HepG2 (cell line): ENCODE results near the gene GNRH2. TPM values are rescaled to one million over a fixed set of nuclear protein-coding genes. Genes with fewer than 3 reads are reported as not detected.

ENCODE experiments used
- ATAC-seq: fragments of 200-7000 bp; cut with Tn5 transposase; 3 replicates; pipeline ENCODE4 v1.9.1; 2020; ENCODE audit warnings: mild to moderate bottlenecking, moderate library complexity
- BruUV-seq: library from RNA; stranded (reverse); fragments of 400-500 nt; replicated peaks from 2 replicates; lab custom pipeline; 2021; lab: Mats Ljungman, UMichigan
- CTCF ChIA-PET: fragments of 300-600 bp; formaldehyde crosslinking; extraction: SDS; loops from one replicate; lab custom pipeline; 2021; ENCODE audit warnings: low total read pairs, inconsistent platforms, low intra/inter-chr PET ratio; lab: Yijun Ruan, JAX
- POLR2A ChIA-PET: fragments of 350-600 bp; sonication (Branson Sonifier 250); formaldehyde crosslinking; loops from one replicate; lab custom pipeline; 2020; ENCODE audit warnings: antibody characterized with exemption, inconsistent platforms; lab: Yijun Ruan, JAX
- DNase-seq: peaks from one replicate; pipeline ENCODE4 v3.0.0-alpha.2; 2015; ENCODE audit warnings: low spot score
- FAIRE-seq: peaks from 3 replicates; lab custom pipeline; 2011; peaks lifted over from hg19 to GRCh38; lab: Jason Lieb, UNC
- H2AFZ ChIP-seq: one replicate; pipeline ENCODE4 v1.6.1; 2011; ENCODE audit warnings: low read length, inconsistent platforms
- H3K27ac ChIP-seq: fragments of 300-600 bp; 3 replicates; pipeline ENCODE4 v1.8.0; 2011; ENCODE audit warnings: mixed run types, mild to moderate bottlenecking, mixed read lengths, low read length, inconsistent platforms; ENCODE audit not compliant: insufficient read depth; ENCODE audit errors: extremely low read length
- H3K27me3 ChIP-seq, 2 experiments: fragments of 200-600 bp in 1 of 2; 2 replicates in 1 of 2; 3 replicates in 1 of 2; pipeline versions ENCODE4 v1.6.0 to v1.8.0; 2011; ENCODE audit warnings: low read length in 2 of 2, mild to moderate bottlenecking in 2 of 2, moderate library complexity in 2 of 2, inconsistent platforms in 1 of 2; ENCODE audit not compliant: insufficient read depth in 2 of 2, control insufficient read depth in 1 of 2
- H3K36me3 ChIP-seq, 2 experiments: fragments of 200-600 bp in 1 of 2; replicated peaks in 1 of 2; 2 replicates in 1 of 2; 3 replicates in 1 of 2; pipeline versions ENCODE4 v1.5.1 to v1.8.0; 2011; ENCODE audit warnings: low read length in 2 of 2, inconsistent platforms in 1 of 2; ENCODE audit not compliant: insufficient read depth in 2 of 2, control insufficient read depth in 1 of 2
- H3K4me1 ChIP-seq: 2 replicates; pipeline ENCODE4 v1.5.1; 2012; ENCODE audit warnings: low read length, inconsistent platforms; ENCODE audit not compliant: insufficient read depth
- H3K4me2 ChIP-seq: 2 replicates; pipeline ENCODE4 v1.6.0; 2011; ENCODE audit warnings: low read depth, low read length, inconsistent platforms
- H3K4me3 ChIP-seq, 3 experiments: fragments of 200-600 bp in 1 of 3; sonication (generic), shearing (Covaris generic) in 1 of 3; replicated peaks in 1 of 3; 2 replicates each; pipeline ENCODE4 v1.5.1; 2011 to 2016; ENCODE audit warnings: low read length in 3 of 3, inconsistent platforms in 2 of 3, low read depth in 2 of 3, mild to moderate bottlenecking in 2 of 3, control low read depth in 1 of 3, mixed read lengths in 1 of 3; ENCODE audit not compliant: insufficient read depth in 1 of 3
- H3K79me2 ChIP-seq: one replicate; pipeline ENCODE4 v1.6.1; 2011; ENCODE audit warnings: low read length, inconsistent platforms; ENCODE audit not compliant: insufficient read depth
- H3K9ac ChIP-seq: 2 replicates; pipeline ENCODE4 v1.6.0; 2011; ENCODE audit warnings: mild to moderate bottlenecking, low read depth, low read length, inconsistent platforms; ENCODE audit not compliant: insufficient read depth
- H3K9me3 ChIP-seq: 2 replicates; pipeline ENCODE4 v1.5.1; 2012; ENCODE audit warnings: mild to moderate bottlenecking, low read length
- H4K20me1 ChIP-seq: 2 replicates; pipeline ENCODE4 v1.6.0; 2011; ENCODE audit warnings: inconsistent platforms, mild to moderate bottlenecking, low read length, moderate library complexity; ENCODE audit not compliant: insufficient read depth
- EEA1 ChIP-seq: sonication (generic); formaldehyde crosslinking; IDR thresholded peaks from 2 replicates; pipeline ENCODE4 v1.5.1; 2020; ENCODE audit warnings: mild to moderate bottlenecking, missing genetic modification reagents, borderline replicate concordance
- FOXA3 ChIP-seq: IDR thresholded peaks from 2 replicates; pipeline ENCODE4 v1.6.1; 2016; ENCODE audit warnings: missing genetic modification reagents, missing compliant biosample characterization
- FOXP1 ChIP-seq, 2 experiments: fragments of 450-650 bp in 1 of 2; IDR thresholded peaks; 2 replicates each; pipeline ENCODE4 v1.6.1; 2017 to 2018; ENCODE audit warnings: antibody characterized with exemption in 1 of 2
- GATAD2A ChIP-seq: IDR thresholded peaks from 2 replicates; pipeline ENCODE4 v1.6.1; 2016
- HDAC1 ChIP-seq: sonication (generic); formaldehyde crosslinking; IDR thresholded peaks from 2 replicates; pipeline ENCODE4 v1.5.1; 2020; ENCODE audit warnings: mild to moderate bottlenecking, missing genetic modification reagents
- HDAC2 ChIP-seq: sonication (generic); formaldehyde crosslinking; IDR thresholded peaks from 2 replicates; pipeline ENCODE4 v1.4.0; 2020; ENCODE audit warnings: missing genetic modification reagents
- HNF4A ChIP-seq: sonication (generic); formaldehyde crosslinking; IDR thresholded peaks from 2 replicates; pipeline ENCODE4 v1.4.0; 2020; ENCODE audit warnings: missing genetic modification reagents
- HOXA3 ChIP-seq: sonication (generic); formaldehyde crosslinking; IDR thresholded peaks from 2 replicates; pipeline ENCODE4 v1.5.0; 2020; ENCODE audit warnings: missing genetic modification reagents
- RARA ChIP-seq: IDR thresholded peaks from 2 replicates; pipeline ENCODE4 v1.6.1; 2016; ENCODE audit warnings: missing genetic modification reagents, missing compliant biosample characterization
- SOX13 ChIP-seq, 3 experiments: fragments of 450-650 bp in 1 of 3; sonication (generic) in 1 of 3; formaldehyde crosslinking in 1 of 3; IDR thresholded peaks in 2 of 3; conservative IDR thresholded peaks in 1 of 3; 2 replicates each; pipeline versions ENCODE4 v1.5.0 to v1.6.1; 2016 to 2020; ENCODE audit warnings: antibody characterized with exemption in 1 of 3, mild to moderate bottlenecking in 1 of 3, missing compliant biosample characterization in 1 of 3, missing genetic modification reagents in 1 of 3, moderate library complexity in 1 of 3
- SP5 ChIP-seq: IDR thresholded peaks from 2 replicates; pipeline ENCODE4 v1.6.1; 2016; ENCODE audit warnings: low read depth, borderline replicate concordance
- TBX2 ChIP-seq: sonication (generic); formaldehyde crosslinking; IDR thresholded peaks from 2 replicates; pipeline ENCODE4 v1.5.0; 2020; ENCODE audit warnings: missing genetic modification reagents, mild to moderate bottlenecking, borderline replicate concordance
- ZNF121 ChIP-seq: sonication (generic); formaldehyde crosslinking; IDR thresholded peaks from 2 replicates; pipeline ENCODE4 v1.5.0; 2020; ENCODE audit warnings: mild to moderate bottlenecking, missing genetic modification reagents
- ZNF775 ChIP-seq: sonication (generic); formaldehyde crosslinking; IDR thresholded peaks from 2 replicates; pipeline ENCODE4 v1.4.0; 2020; ENCODE audit warnings: missing genetic modification reagents, mild to moderate bottlenecking, moderate library complexity, borderline replicate concordance
- WGBS: methylation state at CpG from one replicate; pipeline ENCODE4 v1.1.6; 2017; ENCODE audit warnings: low lambda C conversion rate; 5-methylcytosine and 5-hydroxymethylcytosine counted together
- in situ Hi-C: cut with HindIII; loops from 2 replicates; pipeline ENCODE4 v1.10.0; 2017; ENCODE audit warnings: low pct_unique_long_range_greater_than_20kb; ENCODE audit not compliant: extremely low pct_ligation_motif_present
- intact Hi-C: fragments of 100-400 bp; cut with micrococcal nuclease; formaldehyde crosslinking; loops from one replicate; pipeline ENCODE4 v1.10.0; 2022; ENCODE audit not compliant: unreplicated experiment
- polyA plus RNA-seq, 8 experiments: library from polyadenylated mRNA; depleted of rRNA in 3 of 8; stranded (reverse) in 7 of 8; unstranded in 1 of 8; fragments of >200 nt; fragmentation: Illumina TruSeq in 4 of 8; extraction: Trizol in 4 of 8; gene quantifications; 2 replicates each; pipeline versions ENCODE4 v1.2.1 to v1.2.3, GENCODE V29; 2011 to 2016; ENCODE audit warnings: low read depth in 4 of 8, missing spikeins in 1 of 8, mixed read lengths in 1 of 8; ENCODE audit not compliant: insufficient read depth in 1 of 8
- total RNA-seq, 5 experiments: library from RNA; depleted of rRNA; stranded (reverse); fragments of >200 nt; fragmentation: Illumina TruSeq; extraction: Trizol; gene quantifications; 2 replicates each; pipeline ENCODE4 v1.2.3, GENCODE V29; 2016; ENCODE audit warnings: low read depth in 1 of 5
- TF ChIP-seq, protein P1 (sequence below): IDR thresholded peaks from 2 replicates; pipeline ENCODE4 v1.6.1; 2016; ENCODE audit warnings: low read depth
- TF ChIP-seq, protein P2 (sequence below): IDR thresholded peaks from 2 replicates; pipeline ENCODE4 v1.4.0; 2020; ENCODE audit warnings: mild to moderate bottlenecking, missing genetic modification reagents
- TF ChIP-seq, protein P3 (sequence below): IDR thresholded peaks from 2 replicates; pipeline ENCODE4 v1.6.1; 2018; ENCODE audit warnings: missing genetic modification reagents, mild to moderate bottlenecking, missing compliant biosample characterization
- TF ChIP-seq, protein P4 (sequence below): IDR thresholded peaks from 2 replicates; pipeline ENCODE4 v1.6.1; 2016; ENCODE audit warnings: missing genetic modification reagents, missing compliant biosample characterization

The GNRH2 gene
- total and polyA plus RNA-seq, 2 of the 13 experiments (the other 11 are each of a cell fraction or from before 2014, with no cell fraction given): 0.28 TPM; not detected in 1

DNA sequence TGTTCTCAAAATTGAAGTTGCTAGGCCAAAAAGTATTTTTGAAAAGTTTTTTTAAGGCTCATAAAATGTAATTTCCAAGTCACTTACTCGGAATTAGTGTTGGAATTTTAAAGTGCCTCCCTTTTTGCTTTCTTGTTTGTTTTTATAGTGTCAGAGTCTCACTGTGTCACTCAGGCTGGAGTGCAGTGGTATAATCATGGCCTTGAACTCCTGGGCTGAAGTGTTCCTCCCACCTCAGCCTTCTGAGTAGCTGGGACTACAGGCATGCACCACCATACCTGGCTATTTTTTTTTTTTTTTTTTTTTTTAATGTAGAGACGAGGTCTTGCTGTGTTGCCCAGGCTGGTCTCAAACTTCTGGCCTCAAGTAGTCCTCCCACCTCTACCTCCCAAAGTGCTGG lies 40.0 kb upstream of the GNRH2 start:
- in situ Hi-C loops: no loop called here
- 17% methylated on average over 2 of the region's 2 CpGs for WGBS
- peak; percentile 76 for TF ChIP-seq SP5 (CRISPR knock-in tag)
- 0 out of 2 replicates have a peak, but pooled peaks have one; percentile 27 for TF ChIP-seq HDAC2 (CRISPR knock-in tag)
- TF ChIP-seq EEA1 (CRISPR knock-in tag): no peak
- no peak for TF ChIP-seq SOX13 (IDR thresholded peaks at IDR 0.05)
- TF ChIP-seq SOX13 (CRISPR knock-in tag; conservative IDR thresholded peaks at IDR 0.05 in 1 of 2, IDR thresholded peaks at IDR 0.05 in 1 of 2): 0 out of 4 replicates have a peak, but pooled peaks of 1 of the 2 experiments have one; percentile 21
- no peak for TF ChIP-seq ZNF775 (CRISPR knock-in tag)
- TF ChIP-seq, protein P1, sequence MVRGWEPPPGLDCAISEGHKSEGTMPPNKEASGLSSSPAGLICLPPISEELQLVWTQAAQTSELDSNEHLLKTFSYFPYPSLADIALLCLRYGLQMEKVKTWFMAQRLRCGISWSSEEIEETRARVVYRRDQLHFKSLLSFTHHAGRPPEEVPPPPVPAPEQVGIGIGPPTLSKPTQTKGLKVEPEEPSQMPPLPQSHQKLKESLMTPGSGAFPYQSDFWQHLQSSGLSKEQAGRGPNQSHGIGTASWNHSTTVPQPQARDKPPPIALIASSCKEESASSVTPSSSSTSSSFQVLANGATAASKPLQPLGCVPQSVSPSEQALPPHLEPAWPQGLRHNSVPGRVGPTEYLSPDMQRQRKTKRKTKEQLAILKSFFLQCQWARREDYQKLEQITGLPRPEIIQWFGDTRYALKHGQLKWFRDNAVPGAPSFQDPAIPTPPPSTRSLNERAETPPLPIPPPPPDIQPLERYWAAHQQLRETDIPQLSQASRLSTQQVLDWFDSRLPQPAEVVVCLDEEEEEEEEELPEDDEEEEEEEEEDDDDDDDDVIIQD: 0 out of 2 replicates have a peak, but pooled peaks have one; percentile 19
- TF ChIP-seq, protein P2, sequence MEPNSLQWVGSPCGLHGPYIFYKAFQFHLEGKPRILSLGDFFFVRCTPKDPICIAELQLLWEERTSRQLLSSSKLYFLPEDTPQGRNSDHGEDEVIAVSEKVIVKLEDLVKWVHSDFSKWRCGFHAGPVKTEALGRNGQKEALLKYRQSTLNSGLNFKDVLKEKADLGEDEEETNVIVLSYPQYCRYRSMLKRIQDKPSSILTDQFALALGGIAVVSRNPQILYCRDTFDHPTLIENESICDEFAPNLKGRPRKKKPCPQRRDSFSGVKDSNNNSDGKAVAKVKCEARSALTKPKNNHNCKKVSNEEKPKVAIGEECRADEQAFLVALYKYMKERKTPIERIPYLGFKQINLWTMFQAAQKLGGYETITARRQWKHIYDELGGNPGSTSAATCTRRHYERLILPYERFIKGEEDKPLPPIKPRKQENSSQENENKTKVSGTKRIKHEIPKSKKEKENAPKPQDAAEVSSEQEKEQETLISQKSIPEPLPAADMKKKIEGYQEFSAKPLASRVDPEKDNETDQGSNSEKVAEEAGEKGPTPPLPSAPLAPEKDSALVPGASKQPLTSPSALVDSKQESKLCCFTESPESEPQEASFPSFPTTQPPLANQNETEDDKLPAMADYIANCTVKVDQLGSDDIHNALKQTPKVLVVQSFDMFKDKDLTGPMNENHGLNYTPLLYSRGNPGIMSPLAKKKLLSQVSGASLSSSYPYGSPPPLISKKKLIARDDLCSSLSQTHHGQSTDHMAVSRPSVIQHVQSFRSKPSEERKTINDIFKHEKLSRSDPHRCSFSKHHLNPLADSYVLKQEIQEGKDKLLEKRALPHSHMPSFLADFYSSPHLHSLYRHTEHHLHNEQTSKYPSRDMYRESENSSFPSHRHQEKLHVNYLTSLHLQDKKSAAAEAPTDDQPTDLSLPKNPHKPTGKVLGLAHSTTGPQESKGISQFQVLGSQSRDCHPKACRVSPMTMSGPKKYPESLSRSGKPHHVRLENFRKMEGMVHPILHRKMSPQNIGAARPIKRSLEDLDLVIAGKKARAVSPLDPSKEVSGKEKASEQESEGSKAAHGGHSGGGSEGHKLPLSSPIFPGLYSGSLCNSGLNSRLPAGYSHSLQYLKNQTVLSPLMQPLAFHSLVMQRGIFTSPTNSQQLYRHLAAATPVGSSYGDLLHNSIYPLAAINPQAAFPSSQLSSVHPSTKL (CRISPR knock-in tag): peak; percentile 69
- TF ChIP-seq FOXA3 (CRISPR knock-in tag): peak; percentile 48
- TF ChIP-seq ZNF121 (CRISPR knock-in tag): peak; percentile 85
- TF ChIP-seq FOXP1 (IDR thresholded peaks at IDR 0.05): no peak
- TF ChIP-seq FOXP1 (CRISPR knock-in tag; IDR thresholded peaks at IDR 0.05): 0 out of 2 replicates have a peak, but pooled peaks have one; percentile 35
- no peak for TF ChIP-seq TBX2
- 0 out of 2 replicates have a peak, but pooled peaks have one; percentile 33 for TF ChIP-seq HDAC1 (CRISPR knock-in tag)
- TF ChIP-seq, protein P3, sequence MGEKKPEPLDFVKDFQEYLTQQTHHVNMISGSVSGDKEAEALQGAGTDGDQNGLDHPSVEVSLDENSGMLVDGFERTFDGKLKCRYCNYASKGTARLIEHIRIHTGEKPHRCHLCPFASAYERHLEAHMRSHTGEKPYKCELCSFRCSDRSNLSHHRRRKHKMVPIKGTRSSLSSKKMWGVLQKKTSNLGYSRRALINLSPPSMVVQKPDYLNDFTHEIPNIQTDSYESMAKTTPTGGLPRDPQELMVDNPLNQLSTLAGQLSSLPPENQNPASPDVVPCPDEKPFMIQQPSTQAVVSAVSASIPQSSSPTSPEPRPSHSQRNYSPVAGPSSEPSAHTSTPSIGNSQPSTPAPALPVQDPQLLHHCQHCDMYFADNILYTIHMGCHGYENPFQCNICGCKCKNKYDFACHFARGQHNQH (CRISPR knock-in tag): 0 out of 2 replicates have a peak, but pooled peaks have one; percentile 28
- TF ChIP-seq GATAD2A: peak; percentile 34; the same call in 1 of the 2 replicates
- TF ChIP-seq RARA (CRISPR knock-in tag): peak; percentile 79
- peak; percentile 49 for TF ChIP-seq HNF4A (CRISPR knock-in tag)
- TF ChIP-seq, protein P4, sequence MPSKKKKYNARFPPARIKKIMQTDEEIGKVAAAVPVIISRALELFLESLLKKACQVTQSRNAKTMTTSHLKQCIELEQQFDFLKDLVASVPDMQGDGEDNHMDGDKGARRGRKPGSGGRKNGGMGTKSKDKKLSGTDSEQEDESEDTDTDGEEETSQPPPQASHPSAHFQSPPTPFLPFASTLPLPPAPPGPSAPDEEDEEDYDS (CRISPR knock-in tag): 0 out of 2 replicates have a peak, but pooled peaks have one; percentile 11
- TF ChIP-seq HOXA3 (CRISPR knock-in tag): 0 out of 2 replicates have a peak, but pooled peaks have one; percentile 28

More for the DNA sequence above, 40.0 kb upstream of the GNRH2 start:
- DNase-seq (peak; percentile 74), FAIRE-seq (peak; percentile 21), ATAC-seq (peak; percentile 90)
- CTCF ChIA-PET: no interaction called here
- no peaks in the 10 kb centered on the region for H3K9me3 ChIP-seq
- no TSS peak for BruUV-seq
- POLR2A ChIA-PET: no interaction called here
- H3K4me3 ChIP-seq: no peak overlapping the region
- intact Hi-C loops: loop anchor here (5.0 kb wide), 1 partner anchor 91 kb away; no protein-coding TSS in a partner anchor
- H4K20me1 ChIP-seq: no peaks in the 10 kb centered on the region
- no peak overlapping the region for H3K9ac ChIP-seq
- no peak overlapping the region for H2AFZ ChIP-seq
- peak overlapping the region; percentile 4 for H3K27ac ChIP-seq
- H3K36me3 ChIP-seq: peaks cover 16 to 35% of the 10 kb centered on the region in 2 experiments
- no peaks in the 10 kb centered on the region for H3K79me2 ChIP-seq
- H3K27me3 ChIP-seq: no peaks in the 10 kb centered on the region
- H3K4me2 ChIP-seq: 0 out of 2 replicates have a peak overlapping the region, but pooled peaks have one; percentile 9
- H3K4me1 ChIP-seq: peaks cover 10% of the 10 kb centered on the region
